Measurements from ENCODE around the gene EGFR.
A peak's percentile ranks its signal among the peaks of the same experiment; 100 is the strongest.

EGFR gene

DNA sequence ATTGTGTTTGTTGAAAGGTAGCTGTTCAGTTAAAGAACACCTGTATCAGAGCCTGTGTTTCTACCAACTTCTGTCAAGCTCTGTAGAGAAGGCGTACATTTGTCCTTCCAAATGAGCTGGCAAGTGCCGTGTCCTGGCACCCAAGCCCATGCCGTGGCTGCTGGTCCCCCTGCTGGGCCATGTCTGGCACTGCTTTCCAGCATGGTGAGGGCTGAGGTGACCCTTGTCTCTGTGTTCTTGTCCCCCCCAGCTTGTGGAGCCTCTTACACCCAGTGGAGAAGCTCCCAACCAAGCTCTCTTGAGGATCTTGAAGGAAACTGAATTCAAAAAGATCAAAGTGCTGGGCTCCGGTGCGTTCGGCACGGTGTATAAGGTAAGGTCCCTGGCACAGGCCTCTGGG, 154.9 kb downstream of the EGFR start:
- Histone ChIP-seq H3K4me1 (ENCODE audit: control insufficient read depth in 2 of 2, insufficient read depth in 2 of 2, low read length in 2 of 2) (peaks cover 0 to 12% of the 10 kb centered on the region in 2 donors), H3K4me3 (ENCODE audit: low read length in 2 of 2) (no peak overlapping the region), H3K27ac (ENCODE audit: low read depth in 2 of 2, low read length in 2 of 2) (no peak overlapping the region), H3K9me3 (ENCODE audit: control insufficient read depth in 2 of 2, low read length in 2 of 2) (no peaks in the 10 kb centered on the region), H3K27me3 (ENCODE audit: control insufficient read depth in 2 of 2, insufficient read depth in 2 of 2, low read length in 2 of 2) (no peaks in the 10 kb centered on the region), H3K9ac (ENCODE audit: low read depth in 1 of 2, low read length in 2 of 2) (no peak overlapping the region), H3K36me3 (ENCODE audit: control insufficient read depth in 2 of 2, insufficient read depth in 2 of 2, low read length in 2 of 2) (peaks cover 49 to 54% of the 10 kb centered on the region in 2 donors)

- H3K36me3 ChIP-seq (ENCODE audit: control insufficient read depth in 2 of 2, insufficient read depth in 2 of 2, low read length in 2 of 2), result peaks cover 48 to 57% of the 10 kb centered on the region in 2 donors
- H3K4me1 ChIP-seq (ENCODE audit: control insufficient read depth in 2 of 2, insufficient read depth in 2 of 2, low read length in 2 of 2), result peaks cover 0 to 15% of the 10 kb centered on the region in 2 donors
- no peaks in the 10 kb centered on the region for H3K27me3 ChIP-seq (ENCODE audit: control insufficient read depth in 2 of 2, insufficient read depth in 2 of 2, low read length in 2 of 2)
- no peaks in the 10 kb centered on the region for H3K9me3 ChIP-seq (ENCODE audit: control insufficient read depth in 2 of 2, low read length in 2 of 2)
- H3K27ac ChIP-seq (ENCODE audit: low read depth in 2 of 2, low read length in 2 of 2), result no peak overlapping the region
- H3K9ac ChIP-seq (ENCODE audit: low read depth in 1 of 2, low read length in 2 of 2), result no peak overlapping the region
- H3K4me3 ChIP-seq (ENCODE audit: low read length in 2 of 2), result no peak overlapping the region
These were observed 155.6 kb downstream of the EGFR start for GRCh38 chr7:55174456-55174855.

- no peak overlapping the region for H3K27ac ChIP-seq (ENCODE audit: low read depth in 2 of 2, low read length in 2 of 2)
- H3K4me3 ChIP-seq (ENCODE audit: low read length in 2 of 2), result no peak overlapping the region
These were observed 156.0 kb downstream of the EGFR start for GRCh38 chr7:55174856-55175255.

GRCh38 chr7:55177068-55177530, 158.3 kb downstream of the EGFR start:
- no peaks in the 10 kb centered on the region for H3K27me3 ChIP-seq (ENCODE audit: control insufficient read depth in 2 of 2, insufficient read depth in 2 of 2, low read length in 2 of 2)
- H3K9me3 ChIP-seq (ENCODE audit: control insufficient read depth in 2 of 2, low read length in 2 of 2), result no peaks in the 10 kb centered on the region
- H3K4me3 ChIP-seq (ENCODE audit: low read length in 2 of 2), result no peak overlapping the region
- H3K4me1 ChIP-seq (ENCODE audit: control insufficient read depth in 2 of 2, insufficient read depth in 2 of 2, low read length in 2 of 2), result peaks cover 0 to 25% of the 10 kb centered on the region in 2 donors
- peak overlapping the region in 1 of 2 donors; percentile 27 for H3K27ac ChIP-seq (ENCODE audit: low read depth in 2 of 2, low read length in 2 of 2)
- peaks cover 32 to 37% of the 10 kb centered on the region in 2 donors for H3K36me3 ChIP-seq (ENCODE audit: control insufficient read depth in 2 of 2, insufficient read depth in 2 of 2, low read length in 2 of 2)
- no peak overlapping the region for H3K9ac ChIP-seq (ENCODE audit: low read depth in 1 of 2, low read length in 2 of 2)

More at GRCh38 chr7:55174856-55175255, 156.0 kb downstream of the EGFR start:
- Histone ChIP-seq H3K36me3 (ENCODE audit: control insufficient read depth in 2 of 2, insufficient read depth in 2 of 2, low read length in 2 of 2) (peaks cover 44 to 53% of the 10 kb centered on the region in 2 donors), H3K9ac (ENCODE audit: low read depth in 1 of 2, low read length in 2 of 2) (no peak overlapping the region), H3K27me3 (ENCODE audit: control insufficient read depth in 2 of 2, insufficient read depth in 2 of 2, low read length in 2 of 2) (no peaks in the 10 kb centered on the region), H3K4me1 (ENCODE audit: control insufficient read depth in 2 of 2, insufficient read depth in 2 of 2, low read length in 2 of 2) (peaks cover 0 to 15% of the 10 kb centered on the region in 2 donors), H3K9me3 (ENCODE audit: control insufficient read depth in 2 of 2, low read length in 2 of 2) (no peaks in the 10 kb centered on the region)

DNA sequence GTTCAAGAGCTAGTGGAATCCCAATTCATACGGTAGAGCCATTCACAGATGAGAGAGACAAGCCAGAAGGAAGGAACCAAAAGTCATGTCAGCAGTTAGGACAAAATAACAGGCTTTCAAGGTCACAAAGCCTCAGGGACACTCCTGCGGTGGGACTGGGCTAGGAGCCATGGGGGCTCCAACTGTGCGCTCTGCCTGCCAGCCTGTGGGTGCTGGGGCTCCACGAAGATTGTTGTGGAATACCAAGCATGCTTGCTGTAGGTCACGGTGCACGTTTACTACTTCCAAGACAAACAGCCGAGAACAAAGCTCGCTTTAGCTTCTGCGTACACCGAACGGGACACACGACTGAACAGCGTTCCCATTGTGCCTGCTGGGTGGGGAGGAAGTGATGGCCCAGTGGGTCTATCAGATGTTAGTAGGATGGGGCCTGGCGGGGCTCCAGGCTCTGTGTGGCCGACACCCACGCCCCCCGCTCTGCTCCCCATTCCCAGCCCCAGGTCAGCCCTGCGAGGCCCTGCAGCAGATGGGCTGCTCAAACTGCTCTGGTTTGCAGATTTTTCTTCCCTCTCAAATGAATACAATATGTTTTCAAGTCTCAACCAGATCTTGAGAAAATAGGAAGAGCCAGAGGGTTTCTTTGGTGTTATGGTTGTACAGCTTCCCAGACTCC, 158.9 kb downstream of the EGFR start:
- Histone ChIP-seq H3K9ac (ENCODE audit: low read depth in 1 of 2, low read length in 2 of 2) (peak overlapping the region in 1 of 2 donors; percentile 4), H3K9me3 (ENCODE audit: control insufficient read depth in 2 of 2, low read length in 2 of 2) (no peaks in the 10 kb centered on the region), H3K27ac (ENCODE audit: low read depth in 2 of 2, low read length in 2 of 2) (peak overlapping the region in 1 of 2 donors; percentile 27), H3K4me3 (ENCODE audit: low read length in 2 of 2) (no peak overlapping the region), H3K4me1 (ENCODE audit: control insufficient read depth in 2 of 2, insufficient read depth in 2 of 2, low read length in 2 of 2) (peaks cover 0 to 25% of the 10 kb centered on the region in 2 donors), H3K27me3 (ENCODE audit: control insufficient read depth in 2 of 2, insufficient read depth in 2 of 2, low read length in 2 of 2) (no peaks in the 10 kb centered on the region), H3K36me3 (ENCODE audit: control insufficient read depth in 2 of 2, insufficient read depth in 2 of 2, low read length in 2 of 2) (peaks cover 28 to 37% of the 10 kb centered on the region in 2 donors)

DNA sequence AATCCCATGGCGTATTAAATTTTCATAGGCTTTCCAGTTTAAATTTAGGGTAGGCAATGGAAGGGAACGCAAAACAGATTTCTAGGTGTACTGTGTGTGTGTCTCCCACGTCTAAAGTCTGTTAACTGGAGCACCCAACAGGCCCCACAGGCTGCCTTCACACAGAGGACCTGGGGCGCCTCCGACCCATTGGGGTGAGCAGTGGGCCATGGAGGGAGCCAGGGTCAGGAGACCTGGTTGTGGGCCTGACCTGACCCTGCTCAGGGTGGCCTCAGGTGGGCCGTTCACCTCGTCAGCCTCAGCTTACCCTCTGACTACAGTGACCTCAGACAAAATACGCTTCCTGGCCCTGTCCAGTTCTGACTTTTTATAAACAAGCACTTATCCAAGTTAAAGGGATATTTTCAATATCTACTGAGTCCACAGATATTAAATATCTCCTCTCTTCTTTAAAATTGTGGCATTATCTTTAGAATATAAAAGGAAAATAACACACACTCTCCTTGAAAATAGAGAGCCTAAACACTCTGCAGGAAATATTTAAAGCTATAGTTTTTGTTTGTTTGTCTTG, 159.6 kb downstream of the EGFR start:
- H3K9me3 ChIP-seq (ENCODE audit: control insufficient read depth in 2 of 2, low read length in 2 of 2), result no peaks in the 10 kb centered on the region
- H3K27ac ChIP-seq (ENCODE audit: low read depth in 2 of 2, low read length in 2 of 2), result no peak overlapping the region

DNA sequence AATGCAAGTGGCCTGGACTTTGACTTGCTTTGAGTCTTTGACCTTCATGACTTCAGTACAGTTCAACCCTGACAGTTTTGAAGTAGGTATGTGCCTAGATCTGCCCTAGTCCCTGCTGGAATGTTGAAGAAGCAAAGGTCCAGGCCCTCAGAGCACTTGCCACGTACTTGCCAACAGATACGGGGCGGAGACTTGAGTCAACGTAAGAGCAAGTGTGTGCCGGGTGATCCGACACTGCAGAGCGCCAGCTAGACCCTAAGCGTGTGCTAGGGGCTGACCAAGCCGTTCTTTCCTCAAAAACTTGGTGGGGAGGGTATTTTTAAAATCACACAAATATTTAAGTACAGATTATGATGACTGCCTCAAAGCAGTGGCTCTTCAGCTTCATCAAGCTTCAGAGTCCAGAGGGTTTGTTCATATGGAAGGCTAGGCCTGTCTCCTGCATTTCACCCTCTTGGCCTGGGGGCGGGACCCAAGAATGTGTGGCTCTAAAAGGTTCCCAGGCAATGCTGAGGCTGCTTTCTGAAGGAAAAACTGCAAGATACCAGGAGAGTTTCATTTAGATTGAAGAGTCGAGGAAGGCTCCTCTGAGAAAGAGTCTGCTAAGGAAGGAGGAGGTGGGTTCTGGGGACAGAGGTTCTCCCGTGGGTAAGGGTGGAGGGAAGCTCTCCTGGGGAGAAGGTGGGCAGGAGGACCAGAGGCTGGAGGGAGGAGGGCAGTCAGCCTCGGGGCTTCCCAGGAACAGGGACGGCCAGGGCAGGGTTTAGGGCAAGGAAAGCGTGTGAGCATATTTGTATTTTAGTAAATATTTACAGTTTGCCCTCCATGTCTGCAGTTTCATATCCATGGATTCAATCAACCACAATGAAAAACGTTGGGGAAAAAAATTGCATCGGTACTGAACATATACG, 160.3 kb downstream of the EGFR start:
- H3K9ac ChIP-seq (ENCODE audit: low read depth in 1 of 2, low read length in 2 of 2), result no peak overlapping the region
- H3K27me3 ChIP-seq (ENCODE audit: control insufficient read depth in 2 of 2, insufficient read depth in 2 of 2, low read length in 2 of 2), result no peaks in the 10 kb centered on the region
- peaks cover 0 to 25% of the 10 kb centered on the region in 2 donors for H3K4me1 ChIP-seq (ENCODE audit: control insufficient read depth in 2 of 2, insufficient read depth in 2 of 2, low read length in 2 of 2)
- peaks cover 25 to 30% of the 10 kb centered on the region in 2 donors for H3K36me3 ChIP-seq (ENCODE audit: control insufficient read depth in 2 of 2, insufficient read depth in 2 of 2, low read length in 2 of 2)
- no peaks in the 10 kb centered on the region for H3K9me3 ChIP-seq (ENCODE audit: control insufficient read depth in 2 of 2, low read length in 2 of 2)
- peak overlapping the region in 1 of 2 donors; percentile 8 for H3K27ac ChIP-seq (ENCODE audit: low read depth in 2 of 2, low read length in 2 of 2)
- no peak overlapping the region for H3K4me3 ChIP-seq (ENCODE audit: low read length in 2 of 2)

More for the DNA sequence above, 159.6 kb downstream of the EGFR start:
- no peak overlapping the region for H3K9ac ChIP-seq (ENCODE audit: low read depth in 1 of 2, low read length in 2 of 2)
- peaks cover 0 to 25% of the 10 kb centered on the region in 2 donors for H3K4me1 ChIP-seq (ENCODE audit: control insufficient read depth in 2 of 2, insufficient read depth in 2 of 2, low read length in 2 of 2)
- no peak overlapping the region for H3K4me3 ChIP-seq (ENCODE audit: low read length in 2 of 2)
- H3K36me3 ChIP-seq (ENCODE audit: control insufficient read depth in 2 of 2, insufficient read depth in 2 of 2, low read length in 2 of 2), result peaks cover 23 to 37% of the 10 kb centered on the region in 2 donors
- no peaks in the 10 kb centered on the region for H3K27me3 ChIP-seq (ENCODE audit: control insufficient read depth in 2 of 2, insufficient read depth in 2 of 2, low read length in 2 of 2)

GRCh38 chr7:55179931-55180682, 161.3 kb downstream of the EGFR start:
- Histone ChIP-seq H3K27me3 (ENCODE audit: control insufficient read depth in 2 of 2, insufficient read depth in 2 of 2, low read length in 2 of 2) (no peaks in the 10 kb centered on the region), H3K4me1 (ENCODE audit: control insufficient read depth in 2 of 2, insufficient read depth in 2 of 2, low read length in 2 of 2) (peaks cover 0 to 25% of the 10 kb centered on the region in 2 donors), H3K9ac (ENCODE audit: low read depth in 1 of 2, low read length in 2 of 2) (no peak overlapping the region), H3K27ac (ENCODE audit: low read depth in 2 of 2, low read length in 2 of 2) (no peak overlapping the region), H3K4me3 (ENCODE audit: low read length in 2 of 2) (no peak overlapping the region), H3K9me3 (ENCODE audit: control insufficient read depth in 2 of 2, low read length in 2 of 2) (no peaks in the 10 kb centered on the region), H3K36me3 (ENCODE audit: control insufficient read depth in 2 of 2, insufficient read depth in 2 of 2, low read length in 2 of 2) (peaks cover 24 to 25% of the 10 kb centered on the region in 2 donors)

DNA sequence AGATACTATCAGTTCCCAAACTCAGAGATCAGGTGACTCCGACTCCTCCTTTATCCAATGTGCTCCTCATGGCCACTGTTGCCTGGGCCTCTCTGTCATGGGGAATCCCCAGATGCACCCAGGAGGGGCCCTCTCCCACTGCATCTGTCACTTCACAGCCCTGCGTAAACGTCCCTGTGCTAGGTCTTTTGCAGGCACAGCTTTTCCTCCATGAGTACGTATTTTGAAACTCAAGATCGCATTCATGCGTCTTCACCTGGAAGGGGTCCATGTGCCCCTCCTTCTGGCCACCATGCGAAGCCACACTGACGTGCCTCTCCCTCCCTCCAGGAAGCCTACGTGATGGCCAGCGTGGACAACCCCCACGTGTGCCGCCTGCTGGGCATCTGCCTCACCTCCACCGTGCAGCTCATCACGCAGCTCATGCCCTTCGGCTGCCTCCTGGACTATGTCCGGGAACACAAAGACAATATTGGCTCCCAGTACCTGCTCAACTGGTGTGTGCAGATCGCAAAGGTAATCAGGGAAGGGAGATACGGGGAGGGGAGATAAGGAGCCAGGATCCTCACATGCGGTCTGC, 162.2 kb downstream of the EGFR start:
- Histone ChIP-seq H3K27ac (ENCODE audit: low read depth in 2 of 2, low read length in 2 of 2) (peak overlapping the region in 1 of 2 donors; percentile 29), H3K27me3 (ENCODE audit: control insufficient read depth in 2 of 2, insufficient read depth in 2 of 2, low read length in 2 of 2) (no peaks in the 10 kb centered on the region), H3K36me3 (ENCODE audit: control insufficient read depth in 2 of 2, insufficient read depth in 2 of 2, low read length in 2 of 2) (peaks cover 23 to 32% of the 10 kb centered on the region in 2 donors), H3K9ac (ENCODE audit: low read depth in 1 of 2, low read length in 2 of 2) (no peak overlapping the region), H3K9me3 (ENCODE audit: control insufficient read depth in 2 of 2, low read length in 2 of 2) (no peaks in the 10 kb centered on the region), H3K4me3 (ENCODE audit: low read length in 2 of 2) (no peak overlapping the region), H3K4me1 (ENCODE audit: control insufficient read depth in 2 of 2, insufficient read depth in 2 of 2, low read length in 2 of 2) (peaks cover 0 to 25% of the 10 kb centered on the region in 2 donors)

All from mucosa of rectum (tissue), 2 donors.